Measurements from ENCODE around the gene KAT6B.

KAT6B gene

DNA sequence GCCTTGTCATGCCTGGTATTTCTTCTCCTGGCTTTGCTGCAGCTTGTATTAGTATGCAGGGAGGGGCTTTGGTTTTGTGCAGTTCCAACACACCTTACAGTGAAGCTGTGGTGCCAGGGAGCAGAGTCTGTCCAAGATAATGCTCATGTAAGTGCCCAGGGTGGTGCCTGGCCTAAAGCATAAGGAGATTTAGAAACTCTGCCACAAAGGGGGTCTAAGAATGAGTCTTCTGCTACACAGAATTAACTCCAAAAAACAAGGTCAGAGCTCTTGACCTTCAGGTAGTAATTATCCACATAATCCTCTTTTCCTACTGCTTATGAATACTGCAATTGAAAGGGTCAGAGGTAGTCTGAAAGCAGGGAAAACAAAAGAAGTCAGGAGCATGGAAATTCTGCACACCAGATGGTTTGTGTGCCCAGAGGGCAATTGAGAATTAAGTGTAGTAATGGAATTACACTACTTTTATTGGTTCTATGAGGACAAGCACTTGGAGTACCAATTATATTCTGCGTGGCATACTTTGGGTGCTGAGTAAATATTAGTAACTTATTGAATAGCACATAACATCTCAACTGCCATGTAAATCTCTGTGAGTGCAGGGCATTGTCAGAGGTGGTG is 121.5 kb downstream of the KAT6B start:
- in situ Hi-C loops (cut with MboI; ENCODE audit: low sequenced_read_pairs) = no loop called here

DNA sequence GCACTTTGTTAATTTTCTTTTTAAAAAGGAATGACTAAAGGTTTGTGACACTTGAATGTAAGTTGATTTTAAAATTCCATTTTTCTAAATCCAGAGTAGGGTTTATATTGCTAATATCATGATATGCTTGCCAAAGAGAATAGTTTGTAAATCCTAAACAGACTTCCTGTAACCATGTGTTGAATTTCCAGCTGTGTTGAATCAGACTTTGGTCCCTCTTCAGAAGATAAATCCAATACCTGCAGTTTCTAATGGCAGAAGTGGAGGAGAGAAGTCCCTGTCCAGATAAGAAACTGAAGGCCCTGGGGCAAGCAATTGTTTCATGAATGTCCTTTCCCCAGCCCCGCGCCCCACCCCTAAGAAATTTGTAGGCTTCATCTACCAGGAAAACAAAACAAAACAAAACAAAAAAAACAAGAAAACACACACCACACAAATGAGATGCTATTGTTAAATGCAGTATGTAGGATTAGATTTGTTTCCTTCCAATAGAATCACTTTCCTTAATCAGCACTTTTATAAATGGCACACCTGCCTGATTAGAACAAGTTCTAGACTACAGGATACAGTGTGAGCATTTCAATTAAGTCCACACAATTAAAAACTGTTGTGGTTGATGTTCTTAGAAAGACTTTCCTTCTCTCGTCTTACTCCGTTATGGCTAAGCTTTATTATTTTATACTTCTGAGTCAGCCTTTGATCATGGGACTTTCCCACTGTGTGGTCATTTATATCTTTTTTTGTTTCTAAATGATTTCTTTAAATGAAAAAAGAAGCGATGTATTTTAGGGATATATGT is 122.8 kb downstream of the KAT6B start:
- in situ Hi-C loops (cut with MboI; ENCODE audit: low sequenced_read_pairs) = no loop called here

DNA sequence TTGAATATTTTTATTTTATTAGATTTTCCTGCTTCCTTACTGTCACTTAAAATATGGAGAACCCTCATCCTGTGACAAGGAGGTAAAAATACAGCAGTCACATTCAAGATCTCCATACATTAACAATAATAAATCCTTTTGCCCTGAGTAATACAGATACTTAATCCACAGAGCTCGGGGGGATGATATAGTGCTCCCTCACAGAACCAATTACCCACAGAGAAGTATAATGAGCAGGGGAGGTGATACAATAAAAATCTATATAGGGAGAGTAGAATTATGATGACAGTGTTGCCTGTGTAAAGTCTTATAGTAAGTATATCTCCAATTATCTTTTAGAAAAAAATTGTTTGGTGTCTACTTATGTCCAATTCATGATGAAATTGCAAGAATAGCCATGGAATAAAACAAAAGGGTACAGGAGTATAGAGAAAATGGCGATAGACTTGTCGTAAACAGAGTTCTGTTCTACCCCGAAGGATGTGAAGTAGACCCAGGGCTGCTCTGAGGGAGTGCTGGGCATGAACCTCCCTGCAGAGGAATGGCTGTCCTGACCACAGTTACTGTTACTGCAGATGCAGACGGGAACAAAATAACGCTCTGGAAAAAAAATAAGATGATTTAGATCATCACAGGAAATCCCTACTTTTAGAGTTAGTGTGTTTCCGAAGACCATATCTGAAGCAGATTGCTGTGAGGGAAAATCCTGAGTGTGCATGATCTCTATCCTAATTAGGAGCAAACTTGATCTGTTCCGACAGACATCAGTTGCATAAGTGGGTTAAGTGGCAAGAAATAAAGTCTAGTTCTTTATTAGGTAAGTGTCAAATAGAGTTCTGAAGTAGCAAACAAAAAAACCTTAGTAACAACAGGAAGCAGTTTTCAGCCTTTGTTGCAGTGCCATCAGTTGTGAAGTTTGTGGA is 123.7 kb downstream of the KAT6B start:
- in situ Hi-C loops (cut with MboI; ENCODE audit: low sequenced_read_pairs) = no loop called here

DNA sequence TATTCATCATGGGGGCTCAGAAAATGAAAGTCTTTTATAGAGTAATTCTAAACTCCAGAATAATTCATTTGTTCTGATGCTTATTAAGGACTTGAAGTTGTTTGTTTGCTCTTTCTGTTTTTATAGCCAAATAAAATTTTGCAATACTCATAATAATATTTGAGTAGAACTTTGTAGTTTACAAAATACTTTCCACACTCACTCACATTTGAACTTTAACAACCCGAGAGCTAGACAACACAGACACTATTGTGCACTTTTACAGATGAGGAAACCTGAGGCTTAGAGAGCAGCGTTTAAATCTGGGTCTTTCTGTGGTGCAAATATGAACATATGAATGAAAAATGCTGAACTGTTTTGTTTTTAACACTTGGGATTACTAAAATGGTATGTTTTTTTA is 126.8 kb downstream of the KAT6B start:
- in situ Hi-C loops (cut with MboI; ENCODE audit: low sequenced_read_pairs) = no loop called here

DNA sequence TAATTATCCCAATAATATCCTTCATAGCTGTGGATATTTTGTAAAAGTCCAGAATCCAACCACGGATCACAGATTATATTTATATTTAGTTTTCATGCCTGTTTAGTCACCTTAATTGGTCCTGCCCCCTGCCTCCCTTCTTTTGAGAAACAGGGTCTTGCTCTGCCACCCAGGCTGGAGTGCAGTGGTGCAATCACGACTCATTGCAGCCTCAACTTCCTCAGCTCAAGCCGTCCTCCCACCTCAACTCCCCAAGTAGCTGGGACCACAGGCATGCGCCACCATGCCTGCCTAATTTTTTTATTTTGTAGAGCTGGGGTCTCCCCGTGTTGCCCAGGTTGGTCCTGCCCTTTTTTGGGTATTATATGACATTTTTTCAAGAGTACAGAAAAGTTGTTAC is 129.4 kb downstream of the KAT6B start:
- in situ Hi-C loops (cut with MboI; ENCODE audit: low sequenced_read_pairs) = no loop called here

DNA sequence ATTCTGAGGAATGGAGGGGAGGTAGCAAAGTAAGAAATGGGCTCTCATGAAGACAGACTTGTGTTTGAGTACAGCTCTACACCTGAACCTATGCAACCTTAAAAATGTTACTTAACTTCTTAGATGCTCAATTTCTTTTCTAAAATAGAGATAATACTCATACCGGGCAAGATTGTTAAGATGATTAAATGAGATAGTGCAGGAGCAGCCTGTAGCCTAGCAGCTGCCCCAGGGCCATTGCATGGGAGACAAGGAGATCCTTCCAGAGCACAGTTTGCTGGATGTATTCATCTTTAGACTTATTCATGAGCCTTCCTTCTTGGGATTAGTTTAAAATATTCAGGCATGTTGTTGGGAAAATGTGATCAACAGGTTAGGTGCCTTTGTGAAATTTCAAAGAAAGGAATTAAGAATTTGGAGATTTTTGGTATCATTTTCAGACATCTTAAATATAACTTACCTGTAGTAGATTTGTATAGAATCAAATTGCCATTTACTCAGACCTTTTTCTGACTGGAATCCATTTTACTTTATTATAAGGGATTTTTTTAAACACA is 130.2 kb downstream of the KAT6B start:
- in situ Hi-C loops (cut with MboI; ENCODE audit: low sequenced_read_pairs) = no loop called here

DNA sequence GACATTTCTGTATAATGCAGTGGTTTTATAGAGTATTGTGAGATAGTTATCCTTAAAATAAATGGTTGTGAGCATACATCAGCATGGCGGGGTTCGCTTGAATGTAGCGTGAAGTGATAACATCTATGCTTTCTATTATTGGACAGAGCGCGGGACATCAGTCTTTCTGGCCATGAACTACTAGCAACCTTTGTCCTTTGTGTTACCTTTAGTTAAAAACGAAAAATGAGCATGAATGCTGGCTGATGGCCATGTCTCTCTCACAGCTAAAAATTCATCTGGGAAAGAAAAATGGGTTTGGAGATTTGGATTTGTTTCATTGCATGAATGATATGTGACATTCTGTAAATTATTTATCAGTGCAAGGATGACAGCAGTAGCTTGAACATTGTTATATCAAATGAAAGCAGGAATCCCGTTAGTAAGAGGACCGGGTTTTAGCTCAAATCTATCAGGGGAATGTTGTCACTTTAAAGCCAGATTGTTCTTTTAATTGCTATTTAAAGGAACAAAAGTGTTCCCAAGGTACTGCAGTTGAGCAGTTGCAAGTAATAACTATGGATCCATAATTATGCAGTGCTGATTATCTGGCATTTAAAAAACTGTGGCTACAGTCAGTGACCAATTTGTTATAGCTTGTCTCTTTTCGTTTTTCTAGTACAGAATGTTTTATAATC is 131.0 kb downstream of the KAT6B start:
- in situ Hi-C loops (cut with MboI; ENCODE audit: low sequenced_read_pairs) = no loop called here

DNA sequence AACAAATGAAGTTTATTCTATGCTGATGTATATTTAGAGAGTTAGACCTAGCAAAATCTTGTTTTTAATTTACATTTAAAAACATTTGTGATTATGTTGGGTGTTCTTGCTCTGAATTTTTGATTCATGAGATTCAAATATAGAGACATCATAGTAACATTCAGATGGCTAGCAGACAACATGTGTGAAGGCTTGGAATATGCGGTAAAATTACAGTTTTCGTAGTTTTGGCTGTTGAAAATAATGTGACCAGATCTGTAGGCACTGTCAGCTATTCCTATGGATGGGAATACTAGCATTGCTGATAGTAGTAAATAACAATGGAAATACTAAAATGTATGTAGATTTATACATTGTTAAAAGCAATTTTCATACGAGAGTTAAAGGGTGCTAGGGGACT is 131.9 kb downstream of the KAT6B start:
- in situ Hi-C loops (cut with MboI; ENCODE audit: low sequenced_read_pairs) = no loop called here

DNA sequence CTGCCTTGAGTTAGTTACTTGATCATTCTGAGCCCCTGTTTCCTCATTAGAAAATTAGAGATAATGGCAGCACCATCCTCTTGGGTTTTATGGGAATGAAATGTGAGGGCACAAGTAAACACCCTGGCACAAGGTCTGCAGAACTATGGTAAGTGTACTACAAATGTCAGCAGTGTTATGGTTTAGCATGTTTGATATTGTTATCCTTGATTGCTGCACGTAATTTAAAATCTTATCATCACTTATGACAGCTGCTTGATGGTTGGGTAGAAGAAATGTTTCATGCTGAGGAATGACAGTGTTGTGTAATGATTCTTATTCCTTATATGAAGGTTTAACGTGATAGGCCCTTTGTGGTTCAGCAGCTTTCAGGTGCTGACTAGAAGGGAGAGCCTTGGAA is 134.3 kb downstream of the KAT6B start:
- in situ Hi-C loops (cut with MboI; ENCODE audit: low sequenced_read_pairs) = no loop called here

DNA sequence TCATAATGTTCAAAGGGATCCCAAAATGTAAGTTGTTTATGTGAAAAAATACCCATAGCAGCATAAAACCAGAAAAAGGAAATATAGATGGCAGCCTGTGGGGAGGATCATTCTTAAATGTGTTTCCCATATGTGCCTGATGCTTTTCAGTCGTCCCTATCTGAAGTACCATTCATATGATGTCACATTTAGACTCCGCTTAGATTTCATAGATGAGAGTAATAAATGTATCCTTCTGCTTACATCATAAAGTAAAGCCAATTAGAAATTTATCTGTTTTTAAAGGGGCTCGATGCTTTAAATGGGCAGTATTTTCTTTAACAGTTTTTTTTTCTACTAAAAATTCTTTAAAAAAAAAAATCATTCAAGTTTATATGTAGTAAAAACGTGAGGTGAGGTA is 136.1 kb downstream of the KAT6B start:
- in situ Hi-C loops (cut with MboI; ENCODE audit: low sequenced_read_pairs) = no loop called here

DNA sequence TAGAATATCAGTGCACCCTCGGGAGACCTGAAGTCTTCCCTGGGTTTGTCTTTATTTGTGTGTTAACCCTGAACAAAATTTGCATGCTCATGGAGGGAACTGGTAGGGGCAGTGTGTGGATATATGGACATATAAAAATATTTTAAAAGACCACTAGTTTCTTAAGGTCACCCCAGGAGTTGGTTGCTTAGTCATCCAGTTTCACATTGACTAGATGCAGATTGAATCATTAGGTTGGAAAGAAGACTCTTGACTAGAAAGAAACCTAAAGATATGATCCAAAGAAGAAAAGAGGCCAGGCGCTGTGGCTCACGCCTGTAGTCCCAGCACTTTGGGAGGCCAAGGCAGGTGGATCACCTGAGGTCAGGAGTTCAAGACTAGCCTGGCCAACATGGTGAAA is 137.1 kb downstream of the KAT6B start:
- in situ Hi-C loops (cut with MboI; ENCODE audit: low sequenced_read_pairs) = no loop called here

DNA sequence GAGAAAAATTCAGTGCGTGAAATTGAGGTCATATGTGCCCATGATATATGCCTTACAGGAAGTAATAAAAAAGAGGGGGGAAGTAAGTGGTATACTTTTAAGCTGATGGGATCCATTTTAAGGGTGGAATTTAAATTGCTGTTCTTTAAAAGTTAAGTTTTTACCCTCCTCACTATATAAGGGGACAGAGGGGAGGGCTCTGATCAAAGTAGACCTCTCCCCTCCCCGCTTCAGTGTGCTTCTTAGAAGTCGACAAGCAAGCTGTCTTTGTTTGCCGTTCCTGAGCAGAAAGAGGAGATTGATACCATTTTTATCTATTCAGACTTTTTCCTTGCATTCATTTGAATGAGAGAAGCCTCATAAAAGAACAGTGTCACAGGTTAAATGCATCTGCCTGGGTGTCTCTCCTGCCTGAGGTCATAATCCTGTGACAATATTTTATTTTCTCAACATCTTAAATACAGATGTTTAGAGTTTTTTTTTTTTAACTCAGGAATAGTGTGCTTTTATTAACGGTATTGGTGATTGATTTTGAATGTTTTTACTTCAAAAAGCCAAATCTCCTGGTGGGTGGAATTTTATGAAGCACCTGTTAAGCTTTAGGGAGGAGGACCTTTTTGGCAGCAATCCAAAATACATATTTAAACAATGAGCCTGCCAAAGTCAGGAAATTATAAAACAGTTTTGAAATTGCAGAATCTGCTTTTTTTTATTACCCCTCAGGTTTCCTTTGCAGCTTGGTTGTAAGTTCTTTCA is 141.7 kb downstream of the KAT6B start:
- in situ Hi-C loops (cut with MboI; ENCODE audit: low sequenced_read_pairs) = no loop called here

DNA sequence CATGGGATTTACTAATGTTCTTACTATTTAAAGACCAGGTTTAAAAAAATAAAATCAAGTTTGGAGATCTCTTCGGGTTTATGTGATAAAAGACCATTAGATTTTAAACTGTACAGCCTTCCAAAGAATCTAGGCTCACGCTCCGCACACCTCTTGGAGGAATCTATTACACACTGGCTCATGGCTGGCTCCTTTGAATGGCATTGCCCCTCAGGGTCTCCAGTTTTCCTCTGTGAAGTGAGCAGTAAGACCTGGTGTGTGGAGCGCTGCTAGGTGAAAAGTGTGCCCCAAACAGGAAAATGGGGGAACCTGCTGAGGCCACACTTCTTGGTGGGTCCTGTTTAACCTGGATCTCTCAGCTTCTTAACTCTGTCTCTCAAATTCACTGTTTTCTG is 142.3 kb downstream of the KAT6B start:
- in situ Hi-C loops (cut with MboI; ENCODE audit: low sequenced_read_pairs) = no loop called here

DNA sequence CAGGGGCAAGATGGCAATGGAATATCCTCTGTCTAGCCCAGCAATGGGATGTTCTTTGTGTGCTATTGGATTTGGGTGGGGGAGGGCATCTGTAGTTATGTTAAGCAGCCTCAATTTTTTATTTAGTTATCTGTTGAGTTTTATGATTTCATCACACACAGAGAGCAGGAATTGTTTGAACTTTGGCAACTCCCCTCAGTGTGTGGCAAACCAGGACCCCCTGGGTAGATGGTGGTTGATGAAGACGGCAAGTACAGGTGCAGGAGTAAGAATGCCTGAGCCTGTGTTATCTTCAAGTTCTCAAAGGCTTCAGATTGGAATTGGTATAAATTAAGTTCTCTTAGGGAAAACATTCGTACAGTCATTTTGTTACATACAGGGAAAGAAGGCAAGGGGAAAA is 142.7 kb downstream of the KAT6B start:
- in situ Hi-C loops (cut with MboI; ENCODE audit: low sequenced_read_pairs) = no loop called here

DNA sequence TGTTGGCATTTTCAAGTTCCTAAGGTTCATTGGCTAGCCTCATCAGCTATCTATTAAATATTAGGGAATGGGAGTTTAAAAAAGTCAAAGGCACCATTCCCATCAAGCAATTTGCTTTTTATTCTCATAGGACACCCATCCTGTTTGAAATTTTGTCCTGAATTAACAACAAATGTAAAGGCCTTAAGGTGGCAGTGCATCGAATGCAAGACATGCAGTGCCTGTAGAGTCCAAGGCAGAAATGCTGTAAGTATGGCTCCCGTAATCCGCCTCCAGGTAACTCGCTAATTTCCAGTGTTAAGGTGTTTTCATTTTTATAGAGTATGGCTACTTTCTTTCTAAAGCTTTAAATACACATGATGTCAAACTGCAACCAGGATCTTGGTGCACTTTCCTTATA is 143.1 kb downstream of the KAT6B start:
- in situ Hi-C loops (cut with MboI; ENCODE audit: low sequenced_read_pairs) = no loop called here

DNA sequence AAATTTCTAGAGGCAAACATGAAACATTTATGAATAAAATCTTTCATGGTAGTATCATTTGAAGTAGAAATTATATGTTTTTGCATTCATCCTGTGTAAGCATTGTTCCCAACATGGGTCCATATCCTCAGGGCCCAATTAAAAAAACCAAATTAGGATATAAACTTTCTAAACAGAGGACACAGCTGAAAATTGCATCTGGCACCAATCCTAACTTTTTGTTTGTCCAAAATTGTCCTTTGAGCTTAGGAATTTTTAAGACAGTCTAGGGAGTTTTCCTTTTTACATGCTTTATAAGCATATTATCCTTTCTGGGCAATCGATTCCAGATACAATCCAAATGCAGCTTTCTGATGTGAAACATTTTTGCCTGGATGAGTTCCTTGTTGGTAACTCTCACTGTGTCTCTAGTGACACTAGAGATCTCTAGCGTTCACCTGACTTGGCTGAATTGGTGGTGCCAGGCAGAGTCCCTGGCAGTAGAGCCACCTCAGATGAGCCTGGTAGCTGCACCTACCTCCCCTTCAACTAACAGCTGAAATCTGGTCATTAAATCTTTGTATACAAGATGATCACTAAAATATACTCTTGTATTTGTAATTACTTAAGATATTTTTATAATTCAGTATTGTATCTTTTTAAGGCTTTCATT is 147.5 kb downstream of the KAT6B start:
- in situ Hi-C loops (cut with MboI; ENCODE audit: low sequenced_read_pairs) = no loop called here

DNA sequence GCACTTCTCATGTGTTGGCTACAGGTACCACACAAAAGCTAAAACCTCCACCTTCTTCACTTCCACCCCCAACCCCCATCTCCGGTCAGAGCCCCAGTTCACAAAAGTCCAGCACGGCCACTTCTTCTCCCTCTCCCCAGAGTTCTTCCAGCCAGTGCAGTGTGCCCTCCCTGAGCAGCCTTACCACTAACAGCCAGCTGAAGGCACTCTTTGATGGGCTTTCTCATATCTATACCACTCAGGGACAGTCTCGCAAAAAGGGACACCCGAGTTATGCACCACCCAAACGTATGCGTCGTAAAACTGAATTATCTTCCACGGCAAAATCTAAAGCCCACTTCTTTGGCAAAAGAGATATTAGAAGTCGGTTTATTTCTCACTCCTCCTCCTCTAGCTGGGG is 149.4 kb downstream of the KAT6B start:
- in situ Hi-C loops (cut with MboI; ENCODE audit: low sequenced_read_pairs) = no loop called here

DNA sequence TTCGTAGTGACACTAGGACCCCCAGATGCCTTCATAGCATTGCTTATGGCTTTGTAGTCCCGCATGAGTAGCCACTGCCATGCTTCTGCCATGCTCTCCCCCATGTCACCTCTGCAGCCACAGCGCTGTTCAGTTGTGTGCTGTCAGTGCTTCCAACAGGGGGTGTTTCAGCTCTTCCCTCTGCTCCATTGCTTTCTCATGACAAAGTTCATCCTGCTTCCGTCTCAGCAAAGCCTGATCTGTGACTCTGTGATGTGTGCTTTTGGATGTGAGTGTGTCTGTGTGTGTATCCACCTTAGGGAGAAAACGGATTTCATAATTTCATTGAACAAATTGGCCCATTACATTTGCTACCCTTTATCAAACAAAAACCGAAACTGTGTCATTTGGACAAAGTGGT is 150.2 kb downstream of the KAT6B start:
- in situ Hi-C loops (cut with MboI; ENCODE audit: low sequenced_read_pairs) = no loop called here

DNA sequence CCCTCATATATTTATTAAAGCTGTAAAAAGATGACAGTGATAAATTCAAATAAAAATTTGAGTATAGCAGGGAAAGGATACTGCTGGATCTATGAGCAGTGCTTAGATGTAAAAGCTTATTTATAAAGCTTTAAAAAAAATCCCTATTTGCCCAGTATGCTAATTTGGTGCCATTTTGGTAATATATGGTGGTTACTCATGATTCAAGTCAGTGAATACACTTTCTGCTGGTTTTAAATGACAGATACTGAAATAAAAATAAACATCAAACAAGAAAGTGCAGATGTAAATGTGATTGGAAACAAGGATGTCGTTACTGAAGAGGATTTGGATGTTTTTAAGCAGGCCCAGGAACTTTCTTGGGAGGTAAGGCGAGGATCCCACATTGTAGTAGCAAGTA is 150.7 kb downstream of the KAT6B start:
- in situ Hi-C loops (cut with MboI; ENCODE audit: low sequenced_read_pairs) = no loop called here
